ENCODE results near the gene AGBL4.

Gene AGBL4

GRCh38 chr1:48720929-48721328, 1302.8 kb downstream of the AGBL4 start:
- TF ChIP-seq FOXP2 (optimal IDR thresholded peaks at IDR 0.05; ENCODE audit: borderline replicate concordance, extremely low read depth, extremely low read length, insufficient read depth) = no peak
- TF ChIP-seq TAF1 (IDR thresholded peaks at IDR 0.05; ENCODE audit: borderline replicate concordance, insufficient read depth, low read length) = no peak
- TF ChIP-seq SIN3A (IDR thresholded peaks at IDR 0.05; ENCODE audit: borderline replicate concordance, insufficient read depth, low read length) = no peak
- no peak for TF ChIP-seq POLR2AphosphoS5 (IDR thresholded peaks at IDR 0.05; ENCODE audit: low read depth, low read length)

DNA sequence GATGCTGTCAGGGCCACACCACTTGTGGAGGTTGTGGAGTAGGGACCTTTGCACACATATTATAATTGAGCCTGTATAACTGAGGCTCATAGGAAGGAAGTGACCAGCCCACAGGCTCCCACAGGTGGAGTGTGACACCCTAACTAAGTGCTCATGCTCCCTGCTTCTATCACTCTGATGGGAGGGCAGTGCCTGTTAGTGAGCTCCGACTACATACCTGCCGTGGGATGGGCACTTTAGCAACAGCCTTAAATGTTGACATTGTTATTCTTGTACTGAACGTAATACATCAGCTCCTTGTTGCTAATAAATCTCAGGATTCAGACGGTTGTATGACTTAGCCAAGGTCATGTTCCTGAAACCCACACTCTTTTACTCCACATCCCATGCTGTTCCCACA, 1305.0 kb downstream of the AGBL4 start:
- no peak for TF ChIP-seq TAF1 (IDR thresholded peaks at IDR 0.05; ENCODE audit: borderline replicate concordance, insufficient read depth, low read length)
- no peak for TF ChIP-seq FOXP2 (optimal IDR thresholded peaks at IDR 0.05; ENCODE audit: borderline replicate concordance, extremely low read depth, extremely low read length, insufficient read depth)
- TF ChIP-seq POLR2AphosphoS5 (IDR thresholded peaks at IDR 0.05; ENCODE audit: low read depth, low read length) = no peak
- TF ChIP-seq SIN3A (IDR thresholded peaks at IDR 0.05; ENCODE audit: borderline replicate concordance, insufficient read depth, low read length) = no peak
- TF ChIP-seq REST (IDR thresholded peaks at IDR 0.05; ENCODE audit: insufficient read depth in 1 of 2, low read depth in 2 of 2, low read length in 2 of 2) = no peak

GRCh38 chr1:48718116-48718630, 1305.6 kb downstream of the AGBL4 start:
- TF ChIP-seq TAF1 (IDR thresholded peaks at IDR 0.05; ENCODE audit: borderline replicate concordance, insufficient read depth, low read length) (no peak), POLR2AphosphoS5 (IDR thresholded peaks at IDR 0.05; ENCODE audit: low read depth, low read length) (no peak)

- no peak for TF ChIP-seq SIN3A (IDR thresholded peaks at IDR 0.05; ENCODE audit: borderline replicate concordance, insufficient read depth, low read length)
- no peak for TF ChIP-seq FOXP2 (optimal IDR thresholded peaks at IDR 0.05; ENCODE audit: borderline replicate concordance, extremely low read depth, extremely low read length, insufficient read depth)
- no peak for TF ChIP-seq TAF1 (IDR thresholded peaks at IDR 0.05; ENCODE audit: borderline replicate concordance, insufficient read depth, low read length)
- TF ChIP-seq REST (IDR thresholded peaks at IDR 0.05; ENCODE audit: insufficient read depth in 1 of 2, low read depth in 2 of 2, low read length in 2 of 2) = no peak
- TF ChIP-seq POLR2AphosphoS5 (IDR thresholded peaks at IDR 0.05; ENCODE audit: low read depth, low read length) = no peak
Measured at GRCh38 chr1:48717082-48717481, 1306.7 kb downstream of the AGBL4 start.

GRCh38 chr1:48715921-48716320, 1307.8 kb downstream of the AGBL4 start:
- TF ChIP-seq TAF1 (IDR thresholded peaks at IDR 0.05; ENCODE audit: borderline replicate concordance, insufficient read depth, low read length) (no peak), REST (IDR thresholded peaks at IDR 0.05; ENCODE audit: insufficient read depth in 1 of 2, low read depth in 2 of 2, low read length in 2 of 2) (no peak), FOXP2 (optimal IDR thresholded peaks at IDR 0.05; ENCODE audit: borderline replicate concordance, extremely low read depth, extremely low read length, insufficient read depth) (no peak), SIN3A (IDR thresholded peaks at IDR 0.05; ENCODE audit: borderline replicate concordance, insufficient read depth, low read length) (no peak), POLR2AphosphoS5 (IDR thresholded peaks at IDR 0.05; ENCODE audit: low read depth, low read length) (no peak)

- TF ChIP-seq REST (IDR thresholded peaks at IDR 0.05; ENCODE audit: insufficient read depth in 1 of 2, low read depth in 2 of 2, low read length in 2 of 2) (no peak), FOXP2 (optimal IDR thresholded peaks at IDR 0.05; ENCODE audit: borderline replicate concordance, extremely low read depth, extremely low read length, insufficient read depth) (no peak), POLR2AphosphoS5 (IDR thresholded peaks at IDR 0.05; ENCODE audit: low read depth, low read length) (no peak), TAF1 (IDR thresholded peaks at IDR 0.05; ENCODE audit: borderline replicate concordance, insufficient read depth, low read length) (no peak), SIN3A (IDR thresholded peaks at IDR 0.05; ENCODE audit: borderline replicate concordance, insufficient read depth, low read length) (no peak)
Measured at GRCh38 chr1:48710915-48711314, 1312.8 kb downstream of the AGBL4 start.
